ENCODE measurements around the gene TPCN2.

DNA sequence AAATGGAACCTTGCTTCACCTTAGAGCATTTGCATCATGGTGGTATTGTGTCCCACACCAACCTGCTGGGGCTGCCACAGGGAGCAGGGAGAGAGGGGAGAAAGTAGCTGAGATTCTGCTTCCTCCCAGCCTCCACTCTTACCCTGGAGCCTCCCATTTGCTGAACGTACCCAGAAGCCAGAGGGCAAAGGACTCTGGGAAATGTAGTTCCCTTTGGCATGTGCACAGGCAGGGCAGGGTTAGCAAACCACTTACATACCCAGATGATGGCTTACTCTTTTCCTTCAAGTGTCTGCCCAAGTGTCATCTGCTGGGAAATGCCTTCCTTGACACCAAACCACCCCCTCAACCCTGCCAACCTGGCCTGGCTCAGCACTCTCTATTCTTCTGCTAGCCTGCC, 123.9 kb downstream of the TPCN2 start:
- TF ChIP-seq, protein P1, sequence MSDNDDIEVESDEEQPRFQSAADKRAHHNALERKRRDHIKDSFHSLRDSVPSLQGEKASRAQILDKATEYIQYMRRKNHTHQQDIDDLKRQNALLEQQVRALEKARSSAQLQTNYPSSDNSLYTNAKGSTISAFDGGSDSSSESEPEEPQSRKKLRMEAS (CRISPR knock-in tag; IDR thresholded peaks at IDR 0.05), result no peak
- no peak for TF ChIP-seq CBX2 (IDR thresholded peaks at IDR 0.05; ENCODE audit: insufficient read depth, low read length, poor library complexity, severe bottlenecking)

Measured in K562 (cell line).